Activated naive CD4-positive, alpha-beta T cell (primary cell): ENCODE results near the gene INMT.

Source experiments
- DNase-seq, 4 experiments: peaks; one replicate each; lab custom pipeline; 2025; lab: John Stamatoyannopoulos, UW

INMT gene

DNA sequence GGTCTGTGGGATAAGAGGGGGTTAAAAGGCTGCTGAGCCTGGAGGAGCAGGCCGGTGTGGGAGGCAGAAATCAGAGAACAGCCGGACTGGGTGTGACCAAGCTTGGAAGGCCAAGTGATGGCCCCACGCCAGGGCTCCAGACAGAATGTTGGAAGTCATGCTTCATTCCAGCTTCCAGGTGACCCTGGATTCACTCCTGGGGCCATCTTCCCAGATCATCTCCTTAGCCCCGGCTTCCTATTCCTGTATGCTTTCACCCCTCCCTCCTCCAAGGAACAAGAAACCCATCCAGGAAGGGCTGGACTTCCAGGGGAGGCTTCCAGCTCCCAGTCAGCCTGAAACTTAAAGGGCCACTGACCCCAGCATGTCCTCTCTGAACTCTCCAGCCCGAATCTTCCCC, 1.0 kb downstream of the INMT start:
- DNase-seq: no peak

DNA sequence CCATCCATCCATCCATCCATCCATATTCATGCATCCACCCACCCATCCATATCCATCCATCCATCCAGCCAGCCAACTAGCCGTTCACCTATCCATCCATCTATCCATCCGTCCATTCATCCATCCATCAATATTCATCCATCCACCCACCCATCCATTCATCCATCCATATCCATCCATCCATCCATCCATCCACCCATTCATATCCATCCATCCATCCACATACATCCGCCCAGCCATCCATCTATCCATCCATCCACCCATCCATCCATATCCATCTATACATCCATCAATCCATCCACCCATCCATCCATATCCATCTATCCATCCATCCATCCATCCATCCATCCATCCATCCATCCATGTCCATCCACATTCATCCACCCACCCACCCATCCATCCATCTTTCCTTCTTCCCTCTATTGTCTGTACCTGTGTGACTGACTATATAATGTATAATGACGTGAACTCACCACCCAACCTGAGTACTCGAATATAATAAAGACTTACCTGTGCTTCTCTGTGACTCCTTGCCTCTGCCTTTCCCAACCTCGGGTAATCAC, 2.5 kb downstream of the INMT start:
- DNase-seq: no peak

DNA sequence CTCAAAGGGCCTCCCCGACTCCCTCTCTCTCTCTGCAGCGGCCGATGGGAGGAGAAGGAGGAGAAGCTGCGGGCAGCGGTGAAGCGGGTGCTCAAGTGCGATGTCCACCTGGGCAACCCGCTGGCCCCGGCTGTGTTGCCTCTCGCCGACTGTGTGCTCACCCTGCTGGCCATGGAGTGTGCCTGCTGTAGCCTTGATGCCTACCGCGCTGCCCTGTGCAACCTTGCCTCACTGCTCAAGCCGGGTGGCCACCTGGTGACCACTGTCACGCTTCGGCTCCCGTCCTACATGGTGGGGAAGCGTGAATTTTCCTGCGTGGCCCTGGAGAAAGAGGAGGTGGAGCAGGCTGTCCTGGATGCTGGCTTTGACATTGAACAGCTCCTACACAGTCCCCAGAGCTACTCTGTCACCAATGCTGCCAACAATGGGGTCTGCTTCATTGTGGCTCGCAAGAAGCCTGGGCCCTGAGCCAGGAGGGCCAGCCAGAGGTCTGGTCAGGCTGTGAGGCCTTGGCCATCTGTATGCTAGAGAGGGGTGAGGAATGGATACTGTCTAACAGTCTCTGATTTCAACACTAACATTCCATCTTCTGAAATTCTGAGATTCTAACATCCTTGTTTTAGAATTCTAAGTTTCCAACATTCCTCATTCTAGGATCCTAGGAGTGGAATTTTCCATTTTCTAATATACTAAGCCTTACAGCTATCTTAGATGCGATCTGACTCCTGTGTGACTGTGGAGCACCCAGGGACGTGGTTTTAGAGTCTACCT, 3.6 kb downstream of the INMT start:
- no peak for DNase-seq

DNA sequence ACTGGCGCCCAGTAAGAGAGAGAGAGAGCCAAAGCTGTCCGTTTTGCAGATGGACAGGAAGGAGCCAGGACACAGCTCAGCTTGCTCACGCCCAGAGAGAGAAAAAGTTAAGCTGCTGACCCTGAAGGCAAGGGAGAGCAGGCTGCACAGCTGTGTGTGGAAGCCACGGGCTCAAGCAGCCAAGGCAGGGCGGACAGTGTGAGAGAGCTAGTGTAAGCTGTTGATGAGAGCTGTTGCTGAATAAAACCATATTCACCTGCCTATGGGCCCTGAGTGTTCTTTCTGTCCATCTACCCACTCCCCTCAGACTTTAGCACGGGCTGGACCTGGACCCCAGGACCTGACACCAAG, 5.4 kb downstream of the INMT start:
- DNase-seq: no peak

DNA sequence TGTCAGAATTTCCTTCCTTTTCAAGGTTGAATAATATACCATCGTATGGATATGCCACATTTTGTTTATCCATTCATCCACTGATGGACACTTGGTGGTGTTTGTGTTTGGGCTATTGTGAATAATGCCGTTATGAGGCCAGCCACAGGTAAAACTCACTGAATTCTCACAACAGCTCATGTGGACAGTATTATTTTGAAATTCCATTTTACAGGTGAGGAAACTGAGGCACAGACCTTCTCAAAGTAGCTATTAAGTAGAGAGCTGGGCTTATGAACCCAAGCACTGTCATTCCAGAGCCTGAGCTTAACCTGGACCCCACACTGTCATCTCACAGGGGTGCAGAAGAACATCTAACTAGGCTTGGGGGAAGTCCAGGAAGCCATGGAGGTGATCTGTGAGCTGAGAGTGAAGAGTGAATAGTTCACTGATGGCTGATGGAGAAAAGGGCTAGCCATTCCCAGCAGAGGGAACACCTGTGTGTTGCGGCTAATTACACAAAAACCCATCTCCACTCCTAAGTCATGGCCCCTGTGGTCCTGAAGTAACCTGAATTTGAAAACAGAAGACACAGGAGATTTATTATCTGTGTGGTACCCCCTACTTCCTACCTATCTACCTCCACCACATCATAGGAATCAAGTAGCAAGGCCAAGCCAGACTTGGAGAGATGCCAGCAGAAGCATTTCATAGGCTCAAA, 8.7 kb downstream of the INMT start:
- no peak for DNase-seq

DNA sequence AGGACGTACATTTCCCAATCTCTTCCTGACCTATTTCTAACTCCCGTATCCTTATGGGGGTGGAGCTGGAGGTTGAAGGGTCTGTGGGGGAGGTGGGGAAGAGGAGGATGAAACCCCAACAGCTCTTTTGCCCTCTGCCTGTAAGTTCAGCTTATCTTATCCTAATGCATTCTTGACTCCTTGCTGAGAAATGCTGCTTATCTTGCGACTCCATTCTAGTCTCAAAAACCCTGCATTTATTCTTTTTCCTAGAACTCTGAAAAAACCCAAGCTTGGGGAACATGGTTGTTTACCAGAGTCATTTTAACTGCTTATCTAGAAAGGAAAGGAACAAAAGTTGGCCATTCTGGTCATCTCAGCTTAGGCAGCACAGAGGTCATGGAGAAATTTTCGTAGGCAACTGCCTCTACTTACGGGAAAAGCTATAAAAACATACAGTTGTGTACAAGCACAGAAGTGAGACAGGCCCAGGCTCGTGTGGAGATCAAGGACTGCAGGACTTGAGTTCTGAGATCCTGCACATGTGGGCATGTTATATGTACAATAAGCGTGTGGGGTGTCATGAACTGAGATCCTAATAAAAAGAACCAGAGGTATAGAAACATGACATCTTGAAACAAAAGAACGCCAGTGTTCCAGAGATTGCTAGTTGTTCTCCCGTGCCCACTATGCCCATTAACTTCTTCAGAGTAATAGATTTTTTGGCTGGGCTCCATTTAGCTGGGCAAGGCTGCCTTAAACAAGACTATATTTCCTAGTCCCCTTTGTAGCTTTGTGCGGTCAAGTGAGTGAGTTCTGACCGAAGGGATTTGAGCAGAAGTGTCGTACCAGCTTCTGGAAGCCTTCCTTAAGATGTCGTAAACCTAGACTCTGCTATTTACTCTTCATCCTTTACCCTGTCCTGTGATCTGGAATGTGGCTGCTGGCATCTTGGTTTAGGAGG, 9.6 kb downstream of the INMT start:
- DNase-seq: no peak

DNA sequence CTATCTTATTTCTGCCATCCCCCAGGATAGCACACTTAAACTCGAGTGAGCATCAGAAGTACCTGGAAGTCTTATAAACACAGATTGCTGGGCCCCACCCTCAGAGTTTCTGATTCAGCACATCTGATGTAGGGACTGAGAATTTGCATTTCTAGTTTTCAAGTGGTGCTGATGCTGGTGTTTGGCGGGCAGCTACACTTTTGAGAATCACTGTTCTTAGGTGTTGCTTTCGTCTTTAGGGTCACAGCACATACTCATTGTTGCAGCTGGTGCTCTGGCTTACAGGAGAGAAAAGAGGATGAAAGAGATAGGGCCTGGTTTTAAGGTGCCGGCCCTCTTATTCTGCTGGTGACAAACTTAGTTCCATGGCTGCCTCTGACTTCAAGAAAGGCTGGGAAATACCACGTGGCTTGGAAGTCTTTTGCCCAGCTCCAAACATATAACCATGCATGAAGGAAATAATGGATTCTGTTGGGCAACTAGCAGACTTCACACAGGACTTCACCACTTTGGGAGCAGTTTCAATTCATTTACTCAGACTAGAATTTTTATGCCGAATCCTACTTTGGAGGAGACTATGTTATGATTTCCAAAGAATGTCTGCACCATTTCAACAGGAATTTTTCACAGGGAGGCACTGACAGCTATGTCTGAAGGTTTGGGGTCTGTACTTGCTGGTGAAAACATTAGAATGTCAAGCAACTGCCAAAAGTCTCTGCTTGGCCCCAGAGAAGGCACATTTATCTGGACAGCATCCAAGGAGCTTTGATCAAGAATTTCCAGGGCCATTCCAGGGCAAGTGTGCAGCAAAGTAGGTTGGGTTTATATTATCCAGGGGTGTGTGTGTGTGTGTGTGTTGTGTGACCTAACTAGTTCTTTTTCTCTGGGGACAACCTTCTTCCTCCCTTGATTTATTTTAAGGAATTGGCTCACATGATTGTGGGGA, 12.4 kb downstream of the INMT start:
- DNase-seq: no peak

DNA sequence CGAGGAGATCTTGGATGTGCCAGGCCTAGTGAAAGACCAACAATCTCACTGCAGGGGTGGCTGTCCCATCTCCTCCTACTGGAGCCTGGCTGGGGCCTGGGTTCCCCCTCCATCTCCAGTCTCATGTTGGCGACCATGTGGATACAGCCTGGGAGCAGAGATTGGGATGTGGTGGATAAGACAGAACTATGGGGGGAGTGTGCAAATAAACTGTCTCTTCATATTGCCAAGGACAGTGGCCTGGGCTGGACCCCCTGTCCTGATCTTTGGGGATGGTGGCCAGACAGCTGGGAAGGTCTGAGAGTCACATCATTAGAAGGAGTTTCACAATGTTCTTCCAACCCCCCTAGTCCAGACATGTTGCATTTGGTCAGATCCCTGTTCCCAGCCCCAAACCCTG, 13.5 kb downstream of the INMT start:
- DNase-seq: no peak

DNA sequence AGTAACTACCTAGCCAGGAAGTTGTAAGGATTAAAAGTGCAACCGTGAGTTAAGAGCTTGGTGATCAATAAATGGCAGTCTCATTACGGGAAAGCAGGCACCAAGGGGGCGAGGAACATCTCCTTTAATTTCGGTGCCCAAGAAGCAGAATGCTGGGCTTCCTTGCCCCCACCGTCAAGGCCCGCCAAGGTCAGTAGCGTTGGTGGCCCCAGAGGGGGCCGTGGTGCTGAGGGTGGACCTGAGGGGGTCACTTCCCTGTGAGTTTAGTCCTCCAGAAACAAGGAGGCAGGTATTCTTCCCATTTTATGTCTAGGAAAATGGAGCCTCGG, 18.9 kb downstream of the INMT start:
- DNase-seq: no peak

DNA sequence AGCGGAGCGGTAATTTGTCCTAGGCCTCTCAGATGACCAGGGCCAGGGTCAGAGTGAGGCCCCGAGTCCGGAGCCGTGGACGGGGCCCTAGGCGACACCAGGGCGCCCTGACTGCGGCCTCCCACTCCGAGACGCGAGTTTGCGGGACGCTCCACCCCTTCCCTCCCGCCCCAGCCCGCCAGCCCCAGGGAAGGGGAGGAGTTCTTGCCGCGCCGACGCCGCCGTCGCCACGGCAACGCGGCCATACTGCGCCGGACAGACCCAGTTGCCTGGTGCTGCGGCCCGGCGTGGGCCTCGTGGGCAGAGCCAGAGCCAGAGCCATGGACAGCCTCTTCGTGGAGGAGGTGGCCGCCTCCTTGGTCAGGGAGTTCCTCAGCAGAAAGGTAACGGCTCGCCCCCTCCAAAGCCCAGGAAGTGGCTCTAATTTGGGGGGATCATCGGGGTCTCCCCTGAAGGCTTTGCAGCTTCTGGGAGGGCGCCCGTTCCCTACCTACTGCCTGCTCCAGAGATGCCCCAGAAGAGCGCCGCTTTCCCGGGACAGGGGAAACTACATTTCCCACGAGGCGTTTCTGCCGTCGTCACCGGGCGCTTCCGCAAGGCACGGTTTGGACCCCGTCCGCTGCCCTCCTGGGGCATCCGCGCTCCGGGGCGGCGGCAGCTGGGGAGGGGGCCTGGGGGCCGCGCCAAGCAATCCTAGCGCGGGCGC, 19.4 kb downstream of the INMT start, which contains the start of gene MINDY4:
MINDY4 (plus strand) TSS at position 244 of the 706 bp plus-strand sequence; CDS start at position 321, 77 bp downstream.
- peak; percentile 16 to 55 (median 34) for DNase-seq

DNA sequence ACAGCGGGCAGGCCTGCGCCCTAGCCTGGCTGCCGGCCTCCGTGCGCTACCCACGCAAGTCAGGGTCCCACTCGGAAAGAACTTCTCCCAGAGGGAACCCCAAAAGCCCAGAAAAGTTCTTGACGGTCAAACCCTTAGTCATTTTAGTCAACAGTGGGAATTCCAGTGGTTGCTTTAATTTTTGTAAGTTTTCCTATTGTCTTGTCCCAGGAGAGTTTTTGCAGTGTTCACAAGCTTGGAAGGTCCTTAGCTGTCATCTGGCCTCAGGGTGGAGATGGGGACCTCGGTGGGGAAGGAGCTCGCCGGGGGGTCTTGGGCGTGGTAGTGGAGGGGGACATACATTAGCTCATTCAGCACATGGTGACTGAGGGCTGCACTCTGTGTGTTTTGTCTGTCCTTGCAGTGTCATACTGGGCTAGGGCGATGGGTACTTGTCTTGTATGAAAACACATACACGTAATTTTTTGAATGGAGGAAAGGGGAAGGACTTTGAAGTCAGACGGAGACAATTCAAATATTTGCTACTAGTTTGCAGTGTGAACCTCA, 20.0 kb downstream of the INMT start:
- DNase-seq: no peak

DNA sequence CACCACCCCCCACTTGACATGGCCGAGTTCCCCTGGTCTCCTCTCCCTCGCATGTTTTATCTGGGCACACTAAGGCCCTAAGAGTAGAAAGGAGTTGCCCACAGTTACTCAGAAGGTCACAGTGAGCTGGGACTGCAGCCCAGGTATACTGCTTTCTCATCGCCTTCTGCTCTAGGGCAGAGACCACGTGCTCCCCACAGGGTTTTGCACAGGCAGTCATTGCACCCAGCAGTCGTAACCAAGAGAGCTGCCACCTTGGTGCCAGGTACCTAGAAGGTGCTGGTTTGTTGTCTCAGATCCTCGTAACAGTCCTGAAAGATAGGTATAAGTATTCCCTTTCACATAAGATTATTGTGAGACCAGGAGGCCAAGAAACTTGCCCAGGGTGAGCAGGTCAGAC, 21.0 kb downstream of the INMT start:
- no peak for DNase-seq

DNA sequence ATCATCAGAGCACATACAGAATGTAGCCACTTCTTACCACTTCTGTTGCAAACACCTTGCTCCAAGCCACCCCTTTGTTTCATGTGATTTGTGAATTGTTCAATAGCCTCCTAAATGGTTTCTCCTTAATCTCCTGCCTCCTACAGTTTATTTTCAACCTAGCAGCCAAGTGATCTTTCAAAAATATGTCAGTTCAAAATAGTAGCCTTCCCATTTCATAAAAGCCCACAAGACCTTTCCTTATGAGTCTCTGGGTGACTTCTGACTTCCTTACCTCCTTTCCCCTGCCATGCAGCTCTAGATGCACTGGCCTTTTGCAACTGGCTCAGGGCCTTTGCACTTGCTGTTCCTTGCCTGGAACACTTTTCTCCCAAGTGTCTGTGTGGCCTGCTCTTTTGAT, 24.1 kb downstream of the INMT start:
- DNase-seq: no peak

DNA sequence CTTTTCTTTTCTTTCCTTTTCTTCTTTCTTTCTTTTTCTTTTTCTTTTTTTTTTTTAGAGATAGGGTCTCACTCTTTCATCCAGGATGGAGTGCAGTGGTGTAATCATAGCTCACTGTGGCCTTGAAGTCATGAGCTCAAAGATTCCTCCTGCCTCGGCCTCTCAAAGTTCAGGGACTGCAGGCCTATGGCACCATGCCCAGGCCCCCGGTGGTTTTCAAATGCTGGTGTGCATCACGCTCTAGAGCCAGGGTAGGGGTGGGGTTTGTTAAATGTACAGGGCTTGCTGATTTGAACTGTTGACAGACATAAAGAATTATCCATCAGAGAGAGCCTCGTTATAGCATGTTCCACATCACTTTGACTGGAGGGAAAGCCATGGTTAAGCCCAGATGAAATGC, 25.0 kb downstream of the INMT start:
- no peak for DNase-seq

DNA sequence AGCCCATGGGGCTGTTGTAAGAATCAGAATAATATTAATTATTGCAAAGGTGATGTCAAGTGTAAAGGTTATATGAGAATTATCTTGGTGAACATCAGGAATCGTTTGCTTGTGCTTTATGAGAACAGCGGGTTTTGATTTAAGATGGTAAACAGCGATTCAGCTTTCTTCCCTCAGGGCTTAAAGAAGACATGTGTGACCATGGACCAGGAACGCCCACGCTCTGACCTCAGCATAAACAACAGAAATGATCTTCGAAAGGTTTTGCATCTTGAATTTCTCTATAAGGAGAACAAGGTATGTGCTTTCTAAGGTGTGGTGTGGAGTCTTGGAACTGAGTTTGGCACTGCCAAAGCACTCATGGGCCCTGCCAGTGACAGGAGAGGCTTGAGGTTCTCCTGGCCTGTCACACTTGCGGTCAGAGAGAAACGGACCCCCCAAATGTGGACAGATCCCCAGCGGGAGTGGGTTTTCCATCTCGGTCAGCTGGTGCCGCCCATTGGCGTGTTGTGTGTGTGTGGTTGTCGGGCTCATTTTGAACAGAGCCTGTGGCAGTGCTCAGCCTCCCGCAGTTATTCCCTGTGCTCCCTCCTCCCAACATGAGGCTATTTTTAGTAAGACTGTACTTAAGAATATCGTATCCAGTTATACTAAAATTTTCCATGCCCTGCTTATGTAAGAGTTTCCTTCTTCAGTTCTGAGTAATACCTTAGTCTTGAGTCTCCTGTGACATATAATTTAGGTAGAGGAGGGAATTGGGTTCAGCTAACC, 26.5 kb downstream of the INMT start:
- no peak for DNase-seq

DNA sequence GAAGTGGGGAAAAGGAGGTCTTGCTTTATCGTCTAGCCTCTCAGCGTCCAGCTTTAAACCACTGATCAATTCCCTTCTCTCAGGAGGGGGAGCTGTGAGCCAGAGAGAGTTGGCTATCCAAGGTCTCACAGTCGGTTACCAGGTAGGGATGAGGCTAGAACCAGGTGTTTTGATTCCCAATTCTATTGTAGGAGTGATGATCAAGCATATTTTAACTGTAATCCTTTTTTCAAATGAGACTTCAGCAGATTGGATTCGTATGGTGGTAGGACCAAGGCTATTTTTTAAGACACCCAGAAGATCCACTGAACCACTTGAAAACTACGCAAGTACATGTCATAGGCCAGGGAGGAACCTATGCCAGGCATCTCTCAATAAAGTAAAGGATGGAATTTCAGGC, 27.6 kb downstream of the INMT start:
- no peak for DNase-seq

DNA sequence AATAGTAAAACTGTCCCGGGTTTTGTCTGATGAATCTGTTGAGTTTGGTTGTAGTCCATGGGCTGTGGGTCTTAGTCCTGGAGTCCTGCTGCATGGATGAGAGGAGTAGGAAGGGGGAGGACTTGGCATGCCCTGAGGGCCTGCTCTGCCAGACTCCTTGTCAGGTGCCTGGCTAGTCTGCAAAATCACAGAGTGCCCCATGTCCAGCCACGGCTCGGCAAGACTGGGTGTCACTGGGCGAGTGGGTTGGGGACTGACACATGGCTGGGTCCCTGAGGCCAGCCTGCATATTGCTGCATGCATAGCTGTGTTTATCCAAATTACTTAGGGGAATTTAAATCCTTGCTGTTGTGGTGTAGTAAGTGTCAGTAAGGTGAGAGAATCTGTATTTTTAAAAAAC, 29.0 kb downstream of the INMT start:
- no peak for DNase-seq

DNA sequence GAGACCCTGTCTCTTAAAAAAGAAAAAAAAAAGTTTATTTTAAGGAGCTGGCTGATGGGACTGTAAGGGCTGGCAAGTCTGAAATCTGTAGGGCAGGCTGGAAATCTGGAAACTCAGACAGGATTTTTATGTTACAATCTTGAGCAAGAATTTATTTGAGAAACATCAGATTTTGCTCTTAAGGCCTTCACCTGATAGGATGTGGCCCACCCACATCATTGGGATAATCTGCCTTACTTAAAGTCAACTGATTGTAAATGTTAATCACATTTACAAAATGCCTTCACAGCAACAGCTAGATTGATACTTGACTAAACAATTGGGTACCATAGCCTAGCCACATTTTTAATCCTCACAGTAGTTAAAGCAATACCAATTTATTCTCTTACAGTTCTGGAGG, 30.8 kb downstream of the INMT start:
- no peak for DNase-seq

DNA sequence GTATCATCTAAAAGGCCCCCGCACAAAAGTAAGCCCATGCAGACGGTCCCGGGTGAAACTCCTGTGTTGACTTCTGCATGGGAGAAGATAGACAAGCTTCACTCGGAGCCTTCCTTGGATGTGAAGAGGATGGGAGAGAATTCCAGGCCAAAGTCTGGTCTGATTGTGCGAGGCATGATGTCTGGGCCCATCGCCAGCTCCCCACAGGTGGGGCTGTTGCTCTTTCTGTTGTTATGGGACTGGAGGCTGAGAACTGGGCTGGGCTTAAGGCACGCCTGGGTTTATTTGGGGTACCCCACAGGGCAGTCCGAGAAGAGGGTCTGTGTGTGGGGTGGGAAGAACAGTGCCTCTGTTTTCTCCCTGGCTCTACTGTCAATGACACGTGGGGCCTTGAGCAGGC, 33.9 kb downstream of the INMT start:
- DNase-seq: no peak

DNA sequence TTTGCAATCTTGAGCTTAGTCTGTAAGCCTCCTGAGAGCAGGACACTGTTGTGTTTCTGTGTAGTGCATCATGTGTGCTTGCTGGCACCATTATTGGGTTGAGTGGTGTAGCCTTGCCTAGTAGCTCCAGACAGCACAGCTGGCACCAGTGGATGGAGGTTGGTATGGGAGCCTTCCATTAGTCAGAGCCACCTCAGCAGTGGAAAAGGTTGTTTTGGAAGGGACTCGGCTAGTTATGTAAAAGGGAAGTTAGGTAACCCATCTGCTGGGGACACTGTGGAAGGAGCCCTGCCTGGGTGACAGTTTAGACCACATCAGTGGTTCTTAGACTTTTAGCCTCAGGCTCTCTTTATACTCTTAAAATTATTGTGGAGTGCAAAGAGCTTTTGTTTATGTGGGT, 35.6 kb downstream of the INMT start:
- DNase-seq: no peak
